ENCODE measurements around the gene SCG2.

SCG2 gene

DNA sequence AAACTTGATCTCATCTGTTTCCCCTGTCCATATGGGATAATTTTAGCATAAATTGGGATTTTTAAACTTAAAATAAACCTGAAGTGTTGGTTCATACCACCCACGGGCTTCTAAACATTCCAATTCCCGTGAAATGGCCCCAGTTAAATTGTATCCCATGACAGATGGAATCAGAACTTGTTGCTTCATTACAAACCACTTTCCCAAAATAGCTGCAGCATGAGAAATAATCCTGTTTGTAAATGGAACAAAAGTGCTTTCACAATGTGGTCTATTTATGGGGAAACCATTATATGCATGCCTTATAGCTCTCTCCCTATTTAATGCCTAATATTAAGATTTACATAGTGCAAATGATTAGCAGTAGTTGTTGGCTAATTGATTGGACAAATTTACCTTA, 15.9 kb downstream of the SCG2 start:
- no peak overlapping the region for H3K4me2 ChIP-seq (ENCODE audit: low read length)

GRCh38 chr2:223585666-223586065, 16.5 kb downstream of the SCG2 start:
- Histone ChIP-seq H3K4me3 (ENCODE audit: low read depth, low read length) (no peak overlapping the region), H3K79me2 (no peaks in the 10 kb centered on the region), H3K4me1 (no peaks in the 10 kb centered on the region), H3K27me3 (ENCODE audit: control insufficient read depth, insufficient read depth, low read length) (no peaks in the 10 kb centered on the region), H3K27ac (no peak overlapping the region), H3K9ac (no peak overlapping the region), H2AFZ (no peak overlapping the region), H3K4me2 (ENCODE audit: low read length) (no peak overlapping the region), H3K36me3 (ENCODE audit: control insufficient read depth, insufficient read depth, low read length) (no peaks in the 10 kb centered on the region), H3K9me3 (ENCODE audit: control insufficient read depth, low read length) (no peaks in the 10 kb centered on the region)
- TF ChIP-seq CTCF (IDR thresholded peaks at IDR 0.05), result no peak

More for the DNA sequence above, 15.9 kb downstream of the SCG2 start:
- Histone ChIP-seq H3K27me3 (ENCODE audit: control insufficient read depth, insufficient read depth, low read length) (no peaks in the 10 kb centered on the region), H2AFZ (no peak overlapping the region), H3K4me3 (ENCODE audit: low read depth, low read length) (no peak overlapping the region), H3K4me1 (no peaks in the 10 kb centered on the region), H3K36me3 (ENCODE audit: control insufficient read depth, insufficient read depth, low read length) (no peaks in the 10 kb centered on the region), H3K9me3 (ENCODE audit: control insufficient read depth, low read length) (no peaks in the 10 kb centered on the region), H3K27ac (no peak overlapping the region), H3K79me2 (no peaks in the 10 kb centered on the region), H3K9ac (no peak overlapping the region)
- no peak for TF ChIP-seq CTCF (IDR thresholded peaks at IDR 0.05)

GRCh38 chr2:223582001-223582400, 20.2 kb downstream of the SCG2 start:
- Histone ChIP-seq H3K4me3 (ENCODE audit: low read depth, low read length) (no peak overlapping the region), H3K4me2 (ENCODE audit: low read length) (no peak overlapping the region), H3K79me2 (no peaks in the 10 kb centered on the region), H3K9me3 (ENCODE audit: control insufficient read depth, low read length) (no peaks in the 10 kb centered on the region), H3K27me3 (ENCODE audit: control insufficient read depth, insufficient read depth, low read length) (no peaks in the 10 kb centered on the region), H3K9ac (no peak overlapping the region), H3K36me3 (ENCODE audit: control insufficient read depth, insufficient read depth, low read length) (no peaks in the 10 kb centered on the region), H3K27ac (no peak overlapping the region), H3K4me1 (peaks cover 2% of the 10 kb centered on the region), H2AFZ (no peak overlapping the region)
- TF ChIP-seq CTCF (IDR thresholded peaks at IDR 0.05), result no peak

DNA sequence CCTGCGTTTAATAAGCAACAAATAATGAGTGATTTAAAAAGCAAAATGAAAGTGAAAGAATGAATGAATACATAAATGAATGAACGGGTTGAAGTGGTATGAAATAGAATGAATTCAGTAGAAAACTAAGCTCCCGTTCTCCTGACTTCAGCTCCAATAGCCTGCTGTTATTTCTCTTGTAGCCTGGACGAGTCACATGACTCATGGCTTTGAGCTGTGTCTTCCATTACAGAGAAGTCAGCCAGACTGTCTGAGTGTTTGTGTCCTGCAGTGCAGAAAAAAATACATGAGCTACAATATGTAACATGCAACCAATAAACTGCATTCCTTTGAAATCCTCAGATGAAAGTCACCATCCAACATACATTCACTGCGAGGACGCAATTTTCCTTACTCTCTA, 21.2 kb downstream of the SCG2 start:
- Histone ChIP-seq H3K4me1 (peaks cover 2% of the 10 kb centered on the region), H3K79me2 (no peaks in the 10 kb centered on the region), H2AFZ (peak overlapping the region; percentile 52), H3K36me3 (ENCODE audit: control insufficient read depth, insufficient read depth, low read length) (no peaks in the 10 kb centered on the region), H3K4me3 (ENCODE audit: low read depth, low read length) (no peak overlapping the region), H3K9ac (no peak overlapping the region), H3K27me3 (ENCODE audit: control insufficient read depth, insufficient read depth, low read length) (no peaks in the 10 kb centered on the region), H3K4me2 (ENCODE audit: low read length) (no peak overlapping the region), H3K9me3 (ENCODE audit: control insufficient read depth, low read length) (no peaks in the 10 kb centered on the region), H3K27ac (no peak overlapping the region)
- no peak for TF ChIP-seq CTCF (IDR thresholded peaks at IDR 0.05)

- no peak overlapping the region for H3K27ac ChIP-seq
- H3K9ac ChIP-seq, result no peak overlapping the region
- no peaks in the 10 kb centered on the region for H3K27me3 ChIP-seq (ENCODE audit: control insufficient read depth, insufficient read depth, low read length)
- H3K4me1 ChIP-seq, result peaks cover 2% of the 10 kb centered on the region
- no peak overlapping the region for H3K4me2 ChIP-seq (ENCODE audit: low read length)
- H3K36me3 ChIP-seq (ENCODE audit: control insufficient read depth, insufficient read depth, low read length), result no peaks in the 10 kb centered on the region
- no peak overlapping the region for H3K4me3 ChIP-seq (ENCODE audit: low read depth, low read length)
- no peak for TF ChIP-seq CTCF (IDR thresholded peaks at IDR 0.05)
- H3K79me2 ChIP-seq, result no peaks in the 10 kb centered on the region
- no peak overlapping the region for H2AFZ ChIP-seq
- no peaks in the 10 kb centered on the region for H3K9me3 ChIP-seq (ENCODE audit: control insufficient read depth, low read length)
Measured at GRCh38 chr2:223578846-223579245, 23.3 kb downstream of the SCG2 start.
